GM12872 (cell line): Measurements from ENCODE around the gene LRP1.

Experiments
- CTCF ChIP-seq: IDR thresholded peaks from 3 replicates; pipeline ENCODE4 v1.5.1; 2011; ENCODE audit warnings: low read depth, mild to moderate bottlenecking, low read length, moderate library complexity; ENCODE audit not compliant: insufficient read depth

Gene LRP1

GRCh38 chr12:57254506-57255280, 126.4 kb downstream of the LRP1 start:
- TF ChIP-seq CTCF: no peak

- TF ChIP-seq CTCF: no peak
Observed at GRCh38 chr12:57255916-57256315, 127.6 kb downstream of the LRP1 start.

- TF ChIP-seq CTCF: no peak
Observed at GRCh38 chr12:57258977-57259970, 131.0 kb downstream of the LRP1 start.

GRCh38 chr12:57260366-57260765, 132.1 kb downstream of the LRP1 start:
- TF ChIP-seq CTCF: no peak

- no peak for TF ChIP-seq CTCF
Observed at GRCh38 chr12:57261428-57261865, 133.2 kb downstream of the LRP1 start.

- no peak for TF ChIP-seq CTCF
Observed at GRCh38 chr12:57262126-57262822, 134.0 kb downstream of the LRP1 start.
